Measurements from ENCODE around the gene RXRB. TPM values are rescaled to one million over a fixed set of nuclear protein-coding genes. Genes with fewer than 3 reads are reported as not detected.

RXRB gene
- total and polyA plus RNA-seq, 2 donors (not counting 3 experiments of a cell fraction or from before 2014, with no cell fraction given), result 43.4 to 44.4 TPM

- H3K4me3 ChIP-seq (replicated peaks in 1 of 3; ENCODE audit: insufficient read depth in 1 of 3, low read depth in 1 of 3, low read length in 3 of 3), result no peak overlapping the region
- no peak for DNase-seq (ENCODE audit: low read depth, low spot score)
- H3K4me2 ChIP-seq (ENCODE audit: insufficient read depth, low read length), result no peak overlapping the region
- no peak overlapping the region for H3K27ac ChIP-seq (ENCODE audit: insufficient read depth, low read depth, low read length)
- CTCF ChIA-PET, result interaction anchor here (1.0 kb wide), 1 partner anchor 10 kb away, joined by 3 read pairs; no protein-coding TSS in a partner anchor
- no TSS peak for BruUV-seq (replicated peaks)
- H2AFZ ChIP-seq (ENCODE audit: low read depth, low read length), result no peak overlapping the region
- POLR2A ChIA-PET, result no interaction called here
- H3K27me3 ChIP-seq (ENCODE audit: control insufficient read depth in 2 of 2, insufficient read depth in 2 of 2, low read length in 2 of 2), result peaks cover 20 to 28% of the 10 kb centered on the region in 2 experiments
- H3K79me2 ChIP-seq (ENCODE audit: control insufficient read depth, insufficient read depth, low read length), result no peaks in the 10 kb centered on the region
- H4K20me1 ChIP-seq (replicated peaks; ENCODE audit: control insufficient read depth, extremely low read depth, insufficient read depth, low read length), result no peaks in the 10 kb centered on the region
- no peaks in the 10 kb centered on the region for H3K36me3 ChIP-seq (ENCODE audit: control insufficient read depth in 2 of 2, extremely low read depth in 1 of 2, insufficient read depth in 2 of 2, low read length in 2 of 2)
- intact Hi-C loops (cut with micrococcal nuclease) (no loop called here), dilution Hi-C loops (cut with MboI; ENCODE audit: extremely low pct_ligation_motif_present, low sequenced_read_pairs) (no loop called here)
- no peak for TF ChIP-seq GATA2 (IDR thresholded peaks at IDR 0.05; ENCODE audit: insufficient read depth, insufficient read length, low read depth, low read length)
- no peak for TF ChIP-seq JUN (IDR thresholded peaks at IDR 0.05; ENCODE audit: borderline replicate concordance, insufficient read depth, insufficient read length, low read depth)
- no peak for TF ChIP-seq CTCF (IDR thresholded peaks at IDR 0.05; ENCODE audit: extremely low read depth in 1 of 2, insufficient read depth in 1 of 2, low read depth in 1 of 2, low read length in 2 of 2)
- no peak for TF ChIP-seq FOS (IDR thresholded peaks at IDR 0.05; ENCODE audit: borderline replicate concordance, insufficient read depth, low read length)
- no peak for TF ChIP-seq MAX (IDR thresholded peaks at IDR 0.05; ENCODE audit: insufficient read depth, insufficient read length)
- TF ChIP-seq POLR2A (IDR thresholded peaks at IDR 0.05; ENCODE audit: low read depth, low read length), result no peak
- TF ChIP-seq POLR2AphosphoS5 (IDR thresholded peaks at IDR 0.05; ENCODE audit: insufficient read depth, low read depth, low read length), result no peak
- no peak for TF ChIP-seq MYC (IDR thresholded peaks at IDR 0.05; ENCODE audit: low read depth, low read length)
- TF ChIP-seq EZH2 (IDR thresholded peaks at IDR 0.05; ENCODE audit: borderline replicate concordance, low read depth, low read length, severe bottlenecking), result no peak
- H3K9me3 ChIP-seq (replicated peaks; ENCODE audit: control insufficient read depth, insufficient read depth, low read length), result no peaks in the 10 kb centered on the region
- FAIRE-seq, result no peak
- H3K9me1 ChIP-seq (replicated peaks; ENCODE audit: control insufficient read depth, extremely low read depth, insufficient read depth, low read length), result no peaks in the 10 kb centered on the region
- H3K9ac ChIP-seq (replicated peaks; ENCODE audit: extremely low read depth, insufficient read depth, low read length), result no peak overlapping the region
- peaks cover 11% of the 10 kb centered on the region for H3K4me1 ChIP-seq (ENCODE audit: control insufficient read depth, extremely low read depth, insufficient read depth, low read length)
Measured at GRCh38 chr6:33187809-33188208, 12.7 kb downstream of the RXRB start.
